ENCODE results near the gene DCDC2C. TPM values are rescaled to one million over a fixed set of nuclear protein-coding genes. Genes with fewer than 3 reads are reported as not detected.

Gene DCDC2C
- total and polyA plus RNA-seq, 2 of the 4 experiments (the other 2 are of a cell fraction) = not detected

GRCh38 chr2:3762771-3763447 is 59.5 kb downstream of the DCDC2C start:
- no peak for TF ChIP-seq MXI1 (IDR thresholded peaks at IDR 0.05; ENCODE audit: borderline replicate concordance, low read depth, low read length)
- no peak for TF ChIP-seq CTCF (conservative IDR thresholded peaks at IDR 0.05; ENCODE audit: low read depth, low read length)
- no peak for TF ChIP-seq CHD1 (IDR thresholded peaks at IDR 0.05; ENCODE audit: low read depth, low read length)
- no peak overlapping the region for H2AK5ac ChIP-seq (ENCODE audit: low read depth, low read length)
- peaks cover 5% of the 10 kb centered on the region; the same call in 1 of the 2 replicates for H3K9me1 ChIP-seq (ENCODE audit: insufficient read depth, low read length)
- H3K4ac ChIP-seq (ENCODE audit: low read depth, low read length) = no peak overlapping the region
- no peak overlapping the region for H4K91ac ChIP-seq (ENCODE audit: insufficient read depth, low read depth, low read length)
- no peak overlapping the region; the same call in 2 of the 3 replicates for H2BK15ac ChIP-seq (ENCODE audit: low read depth, low read length)
- H3K27ac ChIP-seq (ENCODE audit: insufficient read depth, low read length) = no peak overlapping the region
- H3K9me3 ChIP-seq (ENCODE audit: control insufficient read depth, insufficient read depth, low read length) = peaks cover 4% of the 10 kb centered on the region
- H3K36me3 ChIP-seq (ENCODE audit: control insufficient read depth, insufficient read depth, low read length) = no peaks in the 10 kb centered on the region
- H4K20me1 ChIP-seq (ENCODE audit: insufficient read depth, low read length) = no peaks in the 10 kb centered on the region
- H4K8ac ChIP-seq (ENCODE audit: low read depth in 2 of 2, low read length in 2 of 2) = no peak overlapping the region
- no peak overlapping the region for H2BK20ac ChIP-seq (ENCODE audit: low read depth, low read length)
- H4K5ac ChIP-seq (ENCODE audit: low read depth, low read length) = no peak overlapping the region
- no peak overlapping the region for H3K14ac ChIP-seq (replicated peaks; ENCODE audit: low read depth, low read length)
- POLR2A ChIA-PET (ENCODE audit: unreplicated experiment) = no interaction called here
- no peak overlapping the region for H2BK120ac ChIP-seq (ENCODE audit: low read depth, low read length)
- no peaks in the 10 kb centered on the region for H3K27me3 ChIP-seq (ENCODE audit: control insufficient read depth, insufficient read depth, low read length)
- no peak overlapping the region for H3K4me2 ChIP-seq (ENCODE audit: low read depth, low read length)
- CTCF ChIA-PET = interaction anchor here (0.8 kb wide), 1 partner anchor 18 kb away, joined by 4 read pairs; no protein-coding TSS in a partner anchor
- H2AFZ ChIP-seq (replicated peaks; ENCODE audit: low read length, poor library complexity) = no peak overlapping the region
- no peak for DNase-seq
- no peak overlapping the region for H3K23ac ChIP-seq (ENCODE audit: low read depth, low read length)
- intact Hi-C loops (cut with micrococcal nuclease) (no loop called here), in situ Hi-C loops (cut with MboI; ENCODE audit: low sequenced_read_pairs) (no loop called here), dilution Hi-C loops (cut with HindIII; ENCODE audit: low sequenced_read_pairs, unreplicated experiment) (no loop called here)
- H2AK9ac ChIP-seq (replicated peaks; ENCODE audit: low read depth, low read length, poor library complexity) = no peak overlapping the region
- no peak overlapping the region for H3K9ac ChIP-seq (ENCODE audit: low read depth, low read length)
- peaks cover 12% of the 10 kb centered on the region for H3K4me1 ChIP-seq (ENCODE audit: control insufficient read depth, insufficient read depth, low read length)
- H2BK5ac ChIP-seq (ENCODE audit: low read depth, low read length, poor library complexity, severe bottlenecking) = no peak overlapping the region
- no peak overlapping the region for H3K18ac ChIP-seq (ENCODE audit: low read depth, low read length)
- no peak overlapping the region for H3K56ac ChIP-seq (ENCODE audit: extremely low read depth, insufficient read depth, low read length)
- H3K79me1 ChIP-seq (ENCODE audit: low read depth in 1 of 2, low read length in 2 of 2) = no peaks in the 10 kb centered on the region
- H3K4me3 ChIP-seq (ENCODE audit: insufficient read depth, low read depth, low read length) = no peak overlapping the region
- ATAC-seq (ENCODE audit: low read depth) = no peak
- no TSS peak for BruUV-seq (replicated peaks)
- WGBS, 2 experiments (ENCODE audit: extremely low coverage in 2 of 2, insufficient read length in 1 of 2) = 87% methylated on average over 3 of the region's 14 CpGs; no CpG with 5 or more reads in 1 of the 2 experiments
